HFFc6 (cell line): Measurements from ENCODE around the gene SEMA4C. TPM values are rescaled to one million over a fixed set of nuclear protein-coding genes. Genes with fewer than 3 reads are reported as not detected.

Experiments used
- DNase-seq: peaks from one replicate; pipeline ENCODE4 v3.0.0-alpha.2; 2018
- H3K27ac Mint-ChIP-seq: 2 replicates; pipeline ENCODE4 v1.8.0; 2020; ENCODE audit warnings: mild to moderate bottlenecking, mixed read lengths
- H3K27me3 Mint-ChIP-seq: 2 replicates; pipeline ENCODE4 v1.8.0; 2021; ENCODE audit warnings: mild to moderate bottlenecking, moderate library complexity, mixed read lengths; ENCODE audit not compliant: insufficient read depth
- H3K36me3 Mint-ChIP-seq: 2 replicates; pipeline ENCODE4 v1.8.0; 2021; ENCODE audit warnings: low read depth, mixed read lengths
- H3K4me1 Mint-ChIP-seq: 2 replicates; pipeline ENCODE4 v1.8.0; 2020; ENCODE audit warnings: low read depth, mixed read lengths
- H3K4me3 Mint-ChIP-seq: 2 replicates; pipeline ENCODE4 v1.8.0; 2020; ENCODE audit warnings: mild to moderate bottlenecking, moderate library complexity, mixed read lengths
- H3K9me3 Mint-ChIP-seq: 2 replicates; pipeline ENCODE4 v1.8.0; 2020; ENCODE audit warnings: mild to moderate bottlenecking, mixed read lengths
- CTCF ChIP-seq: fragments of 200-600 bp; sonication (generic); IDR thresholded peaks from 2 replicates; pipeline ENCODE4 v1.5.0; 2021; ENCODE audit warnings: antibody characterized with exemption, mild to moderate bottlenecking
- total RNA-seq, 6 experiments: library from RNA; stranded (reverse); fragmentation: NEBNext Ultra II Directional; extraction: Animal tissue kit (Norgen Biotek cat#: 25700); gene quantifications; 2 replicates in 1 of 6; 3 replicates in 5 of 6; pipeline ENCODE4 v1.2.3, GENCODE V29; 2021

Gene SEMA4C
- total RNA-seq, 6 experiments from 2014 or later, result 11.6 to 13.7 (median 12.7) TPM

- no peak for DNase-seq
- no peaks in the 10 kb centered on the region; the same call in 1 of the 2 replicates for H3K36me3 Mint-ChIP-seq
- H3K9me3 Mint-ChIP-seq, result no peaks in the 10 kb centered on the region
- peaks cover 2% of the 10 kb centered on the region for H3K27me3 Mint-ChIP-seq
- H3K4me1 Mint-ChIP-seq, result no peaks in the 10 kb centered on the region
- no peak for TF ChIP-seq CTCF
- H3K4me3 Mint-ChIP-seq, result no peak overlapping the region
- no peak overlapping the region for H3K27ac Mint-ChIP-seq
Observed at GRCh38 chr2:96846825-96847224, 23.1 kb downstream of the SEMA4C start.

- no peaks in the 10 kb centered on the region; the same call in 1 of the 2 replicates for H3K36me3 Mint-ChIP-seq
- H3K4me1 Mint-ChIP-seq, result no peaks in the 10 kb centered on the region
- no peak overlapping the region for H3K27ac Mint-ChIP-seq
- no peak overlapping the region for H3K4me3 Mint-ChIP-seq
- peaks cover 2% of the 10 kb centered on the region; the same call in 1 of the 2 replicates for H3K27me3 Mint-ChIP-seq
- TF ChIP-seq CTCF, result no peak
- H3K9me3 Mint-ChIP-seq, result no peaks in the 10 kb centered on the region
- no peak for DNase-seq
Observed at GRCh38 chr2:96844405-96844808, 25.5 kb downstream of the SEMA4C start.

- Mint-ChIP-seq H3K27me3 (peaks cover 2% of the 10 kb centered on the region; the same call in 1 of the 2 replicates), H3K9me3 (no peaks in the 10 kb centered on the region), H3K4me3 (no peak within 1 kb of the TSS), H3K4me1 (no peaks in the 10 kb centered on the region), H3K27ac (no peak within 1 kb of the TSS), H3K36me3 (no peaks in the 10 kb centered on the region; the same call in 1 of the 2 replicates)
- DNase-seq, result no peak
- TF ChIP-seq CTCF, result no peak
Observed at GRCh38 chr2:96843538-96844268, 26.2 kb downstream of the SEMA4C start, which contains the start of gene ANKRD23. Gene ANKRD23 (minus strand): TSS chr2:96844021. CDS start chr2:96843992, 29 bp downstream.

GRCh38 chr2:96842600-96842999 is 27.3 kb downstream of the SEMA4C start:
- TF ChIP-seq CTCF, result no peak

GRCh38 chr2:96841701-96842495 is 28.0 kb downstream of the SEMA4C start:
- Mint-ChIP-seq H3K9me3 (no peaks in the 10 kb centered on the region), H3K27ac (no peak overlapping the region), H3K4me3 (no peak overlapping the region), H3K27me3 (peaks cover 2% of the 10 kb centered on the region), H3K4me1 (no peaks in the 10 kb centered on the region), H3K36me3 (no peaks in the 10 kb centered on the region; the same call in 1 of the 2 replicates)
- no peak for DNase-seq
- no peak for TF ChIP-seq CTCF

More at GRCh38 chr2:96842600-96842999, 27.3 kb downstream of the SEMA4C start:
- Mint-ChIP-seq H3K36me3 (no peaks in the 10 kb centered on the region; the same call in 1 of the 2 replicates), H3K9me3 (no peaks in the 10 kb centered on the region), H3K4me3 (no peak overlapping the region), H3K27me3 (peaks cover 2% of the 10 kb centered on the region; the same call in 1 of the 2 replicates), H3K27ac (no peak overlapping the region), H3K4me1 (no peaks in the 10 kb centered on the region)
- DNase-seq, result no peak
